PC-3 (cell line): ENCODE measurements around the gene IGSF9B. TPM values are rescaled to one million over a fixed set of nuclear protein-coding genes. Genes with fewer than 3 reads are reported as not detected.

Source experiments
- ATAC-seq: fragments of 200-7000 bp; cut with Tn5 transposase; 2 replicates; pipeline ENCODE4 v1.9.1; 2020; ENCODE audit warnings: mild to moderate bottlenecking, moderate library complexity
- BruUV-seq: library from RNA; stranded (reverse); fragments of 400-500 nt; replicated peaks from 2 replicates; lab custom pipeline; 2021; lab: Mats Ljungman, UMichigan
- CTCF ChIA-PET: fragments of 300-600 bp; sonication (Branson Sonifier 250); formaldehyde crosslinking; loops from one replicate; lab custom pipeline; 2022; ENCODE audit warnings: antibody characterized with exemption; lab: Charles Lee
- POLR2A ChIA-PET: fragments of 300-600 bp; sonication (Branson Sonifier 250); formaldehyde crosslinking; loops from one replicate; lab custom pipeline; 2022; ENCODE audit warnings: antibody characterized with exemption; ENCODE audit not compliant: unreplicated experiment; lab: Charles Lee
- DNase-seq: peaks from one replicate; pipeline ENCODE4 v3.0.0-alpha.2; 2015
- H2AFZ ChIP-seq: fragments of 300-600 bp; sonication (generic); 2 replicates; pipeline ENCODE4 v1.6.0; 2016; ENCODE audit warnings: antibody characterized with exemption, low read length
- H3F3A ChIP-seq: fragments of 300-600 bp; sonication (generic); one replicate; pipeline ENCODE4 v1.6.0; 2017; ENCODE audit warnings: antibody characterized with exemption, low read length, control low read depth, mild to moderate bottlenecking; ENCODE audit not compliant: unreplicated experiment
- H3K27ac ChIP-seq: fragments of 300-600 bp; sonication (generic); 2 replicates; pipeline ENCODE4 v1.5.1; 2016; ENCODE audit warnings: mild to moderate bottlenecking, low read length
- H3K27me3 ChIP-seq: fragments of 300-600 bp; sonication (generic); 2 replicates; pipeline ENCODE4 v1.6.1; 2016; ENCODE audit warnings: low read length, mixed read lengths
- H3K36me3 ChIP-seq: fragments of 300-600 bp; sonication (generic); 2 replicates; pipeline ENCODE4 v1.6.1; 2016; ENCODE audit warnings: low read depth, mixed run types, low read length, mixed read lengths
- H3K4me1 ChIP-seq: fragments of 300-600 bp; sonication (generic); 2 replicates; pipeline ENCODE4 v1.5.1; 2016; ENCODE audit warnings: low read length; ENCODE audit not compliant: insufficient read depth
- H3K4me2 ChIP-seq: fragments of 300-600 bp; sonication (generic); 2 replicates; pipeline ENCODE4 v1.6.0; 2016; ENCODE audit warnings: low read length
- H3K4me3 ChIP-seq: fragments of 300-600 bp; sonication (generic); 2 replicates; pipeline ENCODE4 v1.5.1; 2016; ENCODE audit warnings: mild to moderate bottlenecking, low read length, mixed read lengths
- H3K79me2 ChIP-seq: fragments of 300-600 bp; sonication (generic); 2 replicates; pipeline ENCODE4 v1.6.1; 2017; ENCODE audit warnings: low read length, mixed read lengths
- H3K9ac ChIP-seq: fragments of 300-600 bp; sonication (generic); 2 replicates; pipeline ENCODE4 v1.6.0; 2016; ENCODE audit warnings: mild to moderate bottlenecking, low read length
- H3K9me2 ChIP-seq: fragments of 300-600 bp; sonication (generic); replicated peaks from 2 replicates; pipeline ENCODE4 v1.6.1; 2016; ENCODE audit warnings: mixed run types, low read length, mixed read lengths
- H3K9me3 ChIP-seq: fragments of 300-600 bp; sonication (generic); 2 replicates; pipeline ENCODE4 v1.6.1; 2016; ENCODE audit warnings: low read length, mixed read lengths
- H4K20me1 ChIP-seq: fragments of 300-600 bp; sonication (generic); 2 replicates; pipeline ENCODE4 v1.6.1; 2016; ENCODE audit warnings: low read length, mixed read lengths
- EZH2 ChIP-seq: fragments of 300-600 bp; sonication (generic); IDR thresholded peaks from one replicate; pipeline ENCODE4 v1.6.1; 2017; ENCODE audit warnings: antibody characterized with exemption, mild to moderate bottlenecking, low read length; ENCODE audit not compliant: unreplicated experiment
- EZH2phosphoT487 ChIP-seq: fragments of 300-600 bp; sonication (generic); IDR thresholded peaks from 2 replicates; pipeline ENCODE4 v1.6.1; 2018; ENCODE audit warnings: mild to moderate bottlenecking, antibody characterized with exemption, low read length, borderline replicate concordance
- intact Hi-C: fragments of 100-400 bp; cut with micrococcal nuclease; formaldehyde crosslinking; loops from 2 replicates; pipeline ENCODE4 v1.9.0; 2023
- total RNA-seq: library from RNA; depleted of rRNA; stranded (reverse); fragments of >200 nt; gene quantifications from 2 replicates; pipeline ENCODE4 v1.2.3, GENCODE V29; 2014
- TF ChIP-seq, protein P1 (sequence below): fragments of 300-600 bp; sonication (generic); conservative IDR thresholded peaks from 2 replicates; pipeline ENCODE4 v1.5.1; 2017; ENCODE audit warnings: antibody characterized with exemption, low read depth, mild to moderate bottlenecking, low read length

The IGSF9B gene
- total RNA-seq, 1 experiment from 2014 or later = 0.58 TPM

DNA sequence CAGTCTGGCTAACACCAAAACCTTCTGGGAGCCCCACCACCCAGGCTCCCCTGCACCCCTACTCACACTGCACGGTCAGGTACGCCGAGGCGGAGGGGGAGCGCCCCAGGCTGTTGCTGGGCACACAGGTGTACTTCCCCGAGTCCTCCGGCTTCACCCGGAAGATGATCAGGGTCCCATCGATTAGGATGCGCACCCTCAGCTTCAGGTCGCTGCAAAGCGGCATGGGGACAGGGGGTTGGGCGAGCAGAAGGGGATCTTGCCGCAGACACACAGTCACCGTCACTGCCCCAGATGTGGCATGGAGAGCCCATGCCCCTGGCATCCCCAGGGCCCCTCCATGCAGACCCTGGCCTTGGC lies 21.2 kb downstream of the IGSF9B start:
- no peak for DNase-seq
- Histone ChIP-seq H3K4me1 (no peaks in the 10 kb centered on the region), H4K20me1 (no peaks in the 10 kb centered on the region), H3K4me2 (no peak overlapping the region), H3F3A (no peaks in the 10 kb centered on the region), H2AFZ (no peak overlapping the region), H3K27ac (no peak overlapping the region), H3K9ac (no peak overlapping the region), H3K79me2 (no peaks in the 10 kb centered on the region), H3K4me3 (no peak overlapping the region), H3K9me3 (no peaks in the 10 kb centered on the region), H3K9me2 (no peaks in the 10 kb centered on the region), H3K27me3 (no peaks in the 10 kb centered on the region), H3K36me3 (no peaks in the 10 kb centered on the region)
- TF ChIP-seq EZH2 (no peak), EZH2phosphoT487 (no peak)
- TF ChIP-seq, protein P1, sequence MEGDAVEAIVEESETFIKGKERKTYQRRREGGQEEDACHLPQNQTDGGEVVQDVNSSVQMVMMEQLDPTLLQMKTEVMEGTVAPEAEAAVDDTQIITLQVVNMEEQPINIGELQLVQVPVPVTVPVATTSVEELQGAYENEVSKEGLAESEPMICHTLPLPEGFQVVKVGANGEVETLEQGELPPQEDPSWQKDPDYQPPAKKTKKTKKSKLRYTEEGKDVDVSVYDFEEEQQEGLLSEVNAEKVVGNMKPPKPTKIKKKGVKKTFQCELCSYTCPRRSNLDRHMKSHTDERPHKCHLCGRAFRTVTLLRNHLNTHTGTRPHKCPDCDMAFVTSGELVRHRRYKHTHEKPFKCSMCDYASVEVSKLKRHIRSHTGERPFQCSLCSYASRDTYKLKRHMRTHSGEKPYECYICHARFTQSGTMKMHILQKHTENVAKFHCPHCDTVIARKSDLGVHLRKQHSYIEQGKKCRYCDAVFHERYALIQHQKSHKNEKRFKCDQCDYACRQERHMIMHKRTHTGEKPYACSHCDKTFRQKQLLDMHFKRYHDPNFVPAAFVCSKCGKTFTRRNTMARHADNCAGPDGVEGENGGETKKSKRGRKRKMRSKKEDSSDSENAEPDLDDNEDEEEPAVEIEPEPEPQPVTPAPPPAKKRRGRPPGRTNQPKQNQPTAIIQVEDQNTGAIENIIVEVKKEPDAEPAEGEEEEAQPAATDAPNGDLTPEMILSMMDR = no peak
- ChIA-PET POLR2A (no interaction called here), CTCF (no interaction called here)
- BruUV-seq = no TSS peak
- intact Hi-C loops = no loop called here
- ATAC-seq = no peak

DNA sequence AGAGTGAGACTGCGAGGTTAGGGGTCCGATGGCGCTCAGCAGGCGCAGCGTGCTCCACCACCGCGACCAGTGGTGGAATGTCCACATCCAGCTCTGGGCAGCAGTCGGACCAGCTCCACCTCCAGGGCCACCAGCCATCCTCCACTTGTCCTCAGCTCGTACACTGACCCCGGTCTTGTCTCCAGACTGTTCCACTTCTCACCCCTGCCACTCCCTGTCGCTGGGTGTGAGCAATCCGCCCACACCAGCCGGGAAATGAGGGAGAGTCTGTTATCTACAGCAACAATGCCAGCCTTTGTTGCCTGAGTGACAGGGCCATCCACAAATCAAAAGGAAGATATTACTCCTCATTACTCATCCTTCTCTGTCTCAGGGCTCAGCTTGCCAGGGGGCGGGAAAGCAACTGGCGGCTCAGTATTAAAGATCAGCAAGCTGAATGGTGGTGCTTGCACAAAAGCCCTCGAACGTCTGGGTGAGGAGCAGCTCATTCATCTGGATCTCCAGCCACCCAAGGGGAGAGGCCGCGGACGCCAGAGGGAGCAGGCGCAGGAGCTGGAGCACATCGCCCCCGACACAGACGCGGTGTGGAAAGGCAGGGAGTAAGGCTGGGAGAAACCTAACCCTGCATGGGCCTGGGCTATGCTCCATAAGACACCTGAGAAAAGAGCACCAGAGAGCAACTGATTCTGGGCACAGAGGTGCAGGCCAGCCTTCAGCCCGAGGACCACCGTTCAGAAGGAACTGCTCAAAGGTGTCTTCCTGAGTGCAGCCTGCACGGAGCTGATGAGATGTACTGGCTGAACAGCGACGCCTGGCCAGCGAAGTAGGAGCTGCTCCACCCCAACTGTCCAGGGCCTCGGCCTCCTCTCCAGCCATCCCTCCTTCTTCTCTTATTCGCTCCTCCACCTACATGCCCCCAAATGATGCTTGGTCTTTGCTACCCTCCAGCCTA lies 21.9 kb downstream of the IGSF9B start:
- Histone ChIP-seq H3K4me2 (no peak overlapping the region), H3K27me3 (no peaks in the 10 kb centered on the region), H3F3A (no peaks in the 10 kb centered on the region), H3K4me1 (no peaks in the 10 kb centered on the region), H3K9ac (no peak overlapping the region), H2AFZ (no peak overlapping the region), H3K27ac (no peak overlapping the region), H3K9me3 (no peaks in the 10 kb centered on the region), H3K79me2 (no peaks in the 10 kb centered on the region), H3K9me2 (no peaks in the 10 kb centered on the region), H3K36me3 (no peaks in the 10 kb centered on the region), H3K4me3 (no peak overlapping the region), H4K20me1 (no peaks in the 10 kb centered on the region)
- peak; percentile 41 for ATAC-seq
- intact Hi-C loops = no loop called here
- no TSS peak for BruUV-seq
- TF ChIP-seq EZH2 (no peak), EZH2phosphoT487 (no peak)
- TF ChIP-seq, protein P1 = no peak
- DNase-seq = peak; percentile 68
- ChIA-PET CTCF (no interaction called here), POLR2A (no interaction called here)

DNA sequence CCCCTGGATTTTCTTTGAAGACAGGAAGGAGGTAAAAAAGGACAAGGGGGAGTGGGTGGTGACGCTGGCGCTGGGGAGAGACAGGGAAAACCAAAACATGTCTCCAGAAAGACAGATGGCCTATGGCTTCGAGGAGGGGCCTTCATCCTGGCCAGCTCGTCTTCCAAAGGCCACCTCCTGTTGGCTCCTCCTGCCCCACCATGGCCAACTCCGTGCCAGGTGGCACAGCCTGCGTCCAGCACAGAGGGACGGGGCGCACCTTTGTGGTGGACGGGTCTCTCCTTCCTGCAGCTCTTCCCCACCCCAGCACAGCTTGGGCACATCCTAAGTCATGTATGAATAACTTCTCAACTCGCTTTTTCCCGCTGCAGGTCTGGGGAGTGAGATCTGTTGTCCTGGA lies 22.7 kb downstream of the IGSF9B start:
- no peaks in the 10 kb centered on the region for H3K27me3 ChIP-seq
- H3K4me1 ChIP-seq = no peaks in the 10 kb centered on the region
- POLR2A ChIA-PET = no interaction called here
- no peaks in the 10 kb centered on the region for H4K20me1 ChIP-seq
- H3K9me3 ChIP-seq = no peaks in the 10 kb centered on the region
- no peak overlapping the region for H3K27ac ChIP-seq
- H3K79me2 ChIP-seq = no peaks in the 10 kb centered on the region
- no peak overlapping the region for H2AFZ ChIP-seq
- intact Hi-C loops = no loop called here
- DNase-seq (no peak), ATAC-seq (no peak)
- no peaks in the 10 kb centered on the region for H3F3A ChIP-seq
- H3K36me3 ChIP-seq = no peaks in the 10 kb centered on the region
- CTCF ChIA-PET = no interaction called here
- H3K9me2 ChIP-seq = no peaks in the 10 kb centered on the region
- no peak overlapping the region for H3K4me3 ChIP-seq
- no TSS peak for BruUV-seq
- no peak overlapping the region for H3K4me2 ChIP-seq
- H3K9ac ChIP-seq = no peak overlapping the region
- TF ChIP-seq EZH2phosphoT487 (no peak), EZH2 (no peak)
- TF ChIP-seq, protein P1 = no peak
